GM11168 (cell line): ENCODE results near the gene COA3.

Source experiments
- in situ Hi-C: fragments of 300-500 bp; cut with MboI; formaldehyde crosslinking; loops from one replicate; pipeline ENCODE4 v1.12.0; 2022; ENCODE audit warnings: low sequenced_read_pairs; ENCODE audit not compliant: unreplicated experiment

COA3 gene

GRCh38 chr17:42798383-42799380, at the start of gene COA3, which contains the start of gene CNTD1:
Gene COA3, minus strand, starts transcription at chr17:42798704. Its CDS starts 23 bp downstream, at chr17:42798681.
Gene CNTD1, plus strand, starts transcription at chr17:42798861. Its CDS starts 207 bp downstream, at chr17:42799068.
- in situ Hi-C loops: no loop called here

- in situ Hi-C loops: no loop called here
Observed at GRCh38 chr17:42848093-42848492, 49.6 kb upstream of the COA3 start.

- in situ Hi-C loops: no loop called here
Observed at GRCh38 chr17:42846594-42847280, 48.2 kb upstream of the COA3 start.

GRCh38 chr17:42845918-42846593, 47.6 kb upstream of the COA3 start:
- in situ Hi-C loops: no loop called here

- in situ Hi-C loops: no loop called here
Observed at GRCh38 chr17:42845556-42845917, 47.0 kb upstream of the COA3 start.

GRCh38 chr17:42844761-42845555, 46.5 kb upstream of the COA3 start:
- in situ Hi-C loops: no loop called here

- in situ Hi-C loops: no loop called here
Observed at GRCh38 chr17:42844271-42844670, 45.8 kb upstream of the COA3 start, which contains the start of gene AOC2. Gene AOC2, plus strand, starts transcription at chr17:42844580. Its CDS starts 47 bp downstream, at chr17:42844627.

- in situ Hi-C loops: no loop called here
Observed at GRCh38 chr17:42843358-42843934, 44.9 kb upstream of the COA3 start.

GRCh38 chr17:42841975-42842685, 43.6 kb upstream of the COA3 start:
- in situ Hi-C loops: no loop called here

- in situ Hi-C loops: no loop called here
Observed at GRCh38 chr17:42835732-42836131, 37.2 kb upstream of the COA3 start.

- in situ Hi-C loops: loop anchor here (5.0 kb wide), 1 partner anchor 102 kb away; no protein-coding TSS in a partner anchor
Observed at GRCh38 chr17:42833767-42834422, 35.4 kb upstream of the COA3 start.

GRCh38 chr17:42832934-42833766, 34.6 kb upstream of the COA3 start, which contains the start of gene PSME3:
Gene PSME3, plus strand, starts transcription at chr17:42833397. Its CDS starts 235 bp downstream, at chr17:42833632.
- in situ Hi-C loops: loop anchor here (5.0 kb wide), 1 partner anchor 101 kb away; no protein-coding TSS in a partner anchor

GRCh38 chr17:42832213-42832933, 33.9 kb upstream of the COA3 start:
- in situ Hi-C loops: loop anchor here (5.0 kb wide), 1 partner anchor 100 kb away; no protein-coding TSS in a partner anchor

- in situ Hi-C loops: loop anchor here (5.0 kb wide), 1 partner anchor 99 kb away; no protein-coding TSS in a partner anchor
Observed at GRCh38 chr17:42830971-42831370, 32.5 kb upstream of the COA3 start.

- in situ Hi-C loops: no loop called here
Observed at GRCh38 chr17:42827472-42827871, 29.0 kb upstream of the COA3 start.

- in situ Hi-C loops: no loop called here
Observed at GRCh38 chr17:42821176-42821575, 22.7 kb upstream of the COA3 start.
